ENCODE results near the gene RAPGEF6.

DNA sequence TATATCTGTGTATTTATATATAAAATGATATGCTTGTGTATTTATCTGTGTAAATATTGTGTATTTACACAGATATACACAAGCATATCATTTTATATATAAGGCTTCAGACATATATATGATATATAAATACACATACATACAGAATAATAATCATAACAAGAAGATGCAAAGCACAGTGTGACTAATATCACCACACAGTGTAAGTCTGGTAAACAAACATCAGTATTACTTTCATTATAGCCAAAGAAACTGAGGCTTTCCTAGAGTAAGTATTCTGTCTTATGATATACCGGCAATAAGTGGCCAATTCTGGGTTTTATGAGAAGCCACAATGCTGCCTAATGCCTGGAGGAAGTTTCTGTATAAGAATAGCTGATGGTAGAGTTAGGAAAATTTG is 29.9 kb upstream of the RAPGEF6 start:
- TF ChIP-seq, protein P1, sequence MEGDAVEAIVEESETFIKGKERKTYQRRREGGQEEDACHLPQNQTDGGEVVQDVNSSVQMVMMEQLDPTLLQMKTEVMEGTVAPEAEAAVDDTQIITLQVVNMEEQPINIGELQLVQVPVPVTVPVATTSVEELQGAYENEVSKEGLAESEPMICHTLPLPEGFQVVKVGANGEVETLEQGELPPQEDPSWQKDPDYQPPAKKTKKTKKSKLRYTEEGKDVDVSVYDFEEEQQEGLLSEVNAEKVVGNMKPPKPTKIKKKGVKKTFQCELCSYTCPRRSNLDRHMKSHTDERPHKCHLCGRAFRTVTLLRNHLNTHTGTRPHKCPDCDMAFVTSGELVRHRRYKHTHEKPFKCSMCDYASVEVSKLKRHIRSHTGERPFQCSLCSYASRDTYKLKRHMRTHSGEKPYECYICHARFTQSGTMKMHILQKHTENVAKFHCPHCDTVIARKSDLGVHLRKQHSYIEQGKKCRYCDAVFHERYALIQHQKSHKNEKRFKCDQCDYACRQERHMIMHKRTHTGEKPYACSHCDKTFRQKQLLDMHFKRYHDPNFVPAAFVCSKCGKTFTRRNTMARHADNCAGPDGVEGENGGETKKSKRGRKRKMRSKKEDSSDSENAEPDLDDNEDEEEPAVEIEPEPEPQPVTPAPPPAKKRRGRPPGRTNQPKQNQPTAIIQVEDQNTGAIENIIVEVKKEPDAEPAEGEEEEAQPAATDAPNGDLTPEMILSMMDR (IDR thresholded peaks at IDR 0.05; ENCODE audit: poor library complexity, severe bottlenecking): no peak
- TF ChIP-seq TAF1 (IDR thresholded peaks at IDR 0.05; ENCODE audit: low read depth): no peak
- TF ChIP-seq POLR2AphosphoS5 (IDR thresholded peaks at IDR 0.05): no peak
- TF ChIP-seq EZH2 (IDR thresholded peaks at IDR 0.05; ENCODE audit: borderline replicate concordance, insufficient read depth, low read length, poor library complexity, severe bottlenecking): no peak
- TF ChIP-seq, protein P2, sequence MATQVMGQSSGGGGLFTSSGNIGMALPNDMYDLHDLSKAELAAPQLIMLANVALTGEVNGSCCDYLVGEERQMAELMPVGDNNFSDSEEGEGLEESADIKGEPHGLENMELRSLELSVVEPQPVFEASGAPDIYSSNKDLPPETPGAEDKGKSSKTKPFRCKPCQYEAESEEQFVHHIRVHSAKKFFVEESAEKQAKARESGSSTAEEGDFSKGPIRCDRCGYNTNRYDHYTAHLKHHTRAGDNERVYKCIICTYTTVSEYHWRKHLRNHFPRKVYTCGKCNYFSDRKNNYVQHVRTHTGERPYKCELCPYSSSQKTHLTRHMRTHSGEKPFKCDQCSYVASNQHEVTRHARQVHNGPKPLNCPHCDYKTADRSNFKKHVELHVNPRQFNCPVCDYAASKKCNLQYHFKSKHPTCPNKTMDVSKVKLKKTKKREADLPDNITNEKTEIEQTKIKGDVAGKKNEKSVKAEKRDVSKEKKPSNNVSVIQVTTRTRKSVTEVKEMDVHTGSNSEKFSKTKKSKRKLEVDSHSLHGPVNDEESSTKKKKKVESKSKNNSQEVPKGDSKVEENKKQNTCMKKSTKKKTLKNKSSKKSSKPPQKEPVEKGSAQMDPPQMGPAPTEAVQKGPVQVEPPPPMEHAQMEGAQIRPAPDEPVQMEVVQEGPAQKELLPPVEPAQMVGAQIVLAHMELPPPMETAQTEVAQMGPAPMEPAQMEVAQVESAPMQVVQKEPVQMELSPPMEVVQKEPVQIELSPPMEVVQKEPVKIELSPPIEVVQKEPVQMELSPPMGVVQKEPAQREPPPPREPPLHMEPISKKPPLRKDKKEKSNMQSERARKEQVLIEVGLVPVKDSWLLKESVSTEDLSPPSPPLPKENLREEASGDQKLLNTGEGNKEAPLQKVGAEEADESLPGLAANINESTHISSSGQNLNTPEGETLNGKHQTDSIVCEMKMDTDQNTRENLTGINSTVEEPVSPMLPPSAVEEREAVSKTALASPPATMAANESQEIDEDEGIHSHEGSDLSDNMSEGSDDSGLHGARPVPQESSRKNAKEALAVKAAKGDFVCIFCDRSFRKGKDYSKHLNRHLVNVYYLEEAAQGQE (IDR thresholded peaks at IDR 0.05; ENCODE audit: borderline replicate concordance): no peak
- no peak for TF ChIP-seq RAD21 (conservative IDR thresholded peaks at IDR 0.05)
- TF ChIP-seq EP300 (conservative IDR thresholded peaks at IDR 0.05; ENCODE audit: poor library complexity, severe bottlenecking): no peak
- TF ChIP-seq MXI1 (conservative IDR thresholded peaks at IDR 0.05; ENCODE audit: poor library complexity, severe bottlenecking): no peak
- TF ChIP-seq SMC3 (conservative IDR thresholded peaks at IDR 0.05; ENCODE audit: poor library complexity): no peak

Data from neural cell (in vitro differentiated cells).